Colonic mucosa (tissue), 4 donors: ENCODE results near the gene GAK. TPM values are rescaled to one million over a fixed set of nuclear protein-coding genes. Genes with fewer than 3 reads are reported as not detected.
A peak's percentile ranks its signal among the peaks of the same experiment; 100 is the strongest.
"Not testable (repeated sequence)": the region's sequence is repeated elsewhere in the genome, so short reads cannot be mapped to it uniquely, and the experiment has no call there.

Experiments used
- DNase-seq: peaks from one replicate; pipeline ENCODE4 v3.0.0-alpha.2; 2020
- H3K27ac ChIP-seq: fragments of 200-600 bp; one replicate; pipeline ENCODE4 v1.8.0; 2021
- H3K27me3 ChIP-seq: fragments of 200-600 bp; one replicate; pipeline ENCODE4 v1.8.0; 2021
- H3K36me3 ChIP-seq: fragments of 200-600 bp; one replicate; pipeline ENCODE4 v1.8.0; 2021
- H3K4me1 ChIP-seq: fragments of 200-600 bp; one replicate; pipeline ENCODE4 v1.8.0; 2021; ENCODE audit warnings: mild to moderate bottlenecking
- H3K4me3 ChIP-seq: fragments of 200-600 bp; one replicate; pipeline ENCODE4 v1.8.0; 2021
- H3K9ac ChIP-seq, 2 donors: one replicate each; pipeline ENCODE4 v1.7.0; 2013; ENCODE audit warnings: control low read depth in 2 of 2, low read depth in 2 of 2, low read length in 2 of 2
- H3K9me3 ChIP-seq: fragments of 200-600 bp; one replicate; pipeline ENCODE4 v1.8.0; 2021
- intact Hi-C: fragments of 100-400 bp; cut with DNase I; formaldehyde crosslinking; loops from one replicate; pipeline ENCODE4 v1.14.1; 2022
- total RNA-seq, 2 donors: library from RNA; stranded (reverse); fragmentation: NEBNext Ultra II Directional in 1 of 2; extraction: Animal tissue kit (Norgen Biotek cat#: 25700) in 1 of 2; gene quantifications; one replicate each; pipeline ENCODE4 v1.2.1, GENCODE V29; 2021
- TF ChIP-seq, protein P1 (sequence below): fragments of 200-600 bp; IDR thresholded peaks from one replicate; pipeline ENCODE4 v1.8.0; 2022; ENCODE audit warnings: antibody characterized with exemption, mild to moderate bottlenecking
- donor health status: healthy.
- donor health status: DM: no; HTN: no; CAD: no.
- donor health status: DM: no; HTN: no; CAD: no.

GAK gene
- total RNA-seq, 2 donors from 2014 or later: 198 to 266 TPM

GRCh38 chr4:808860-809570 lies 123.1 kb downstream of the GAK start:
- Histone ChIP-seq H3K4me1 (no peaks in the 10 kb centered on the region), H3K27me3 (no peaks in the 10 kb centered on the region), H3K27ac (no peak overlapping the region), H3K4me3 (no peak overlapping the region), H3K9ac (no peak overlapping the region), H3K36me3 (no peaks in the 10 kb centered on the region), H3K9me3 (no peaks in the 10 kb centered on the region)
- TF ChIP-seq, protein P1, sequence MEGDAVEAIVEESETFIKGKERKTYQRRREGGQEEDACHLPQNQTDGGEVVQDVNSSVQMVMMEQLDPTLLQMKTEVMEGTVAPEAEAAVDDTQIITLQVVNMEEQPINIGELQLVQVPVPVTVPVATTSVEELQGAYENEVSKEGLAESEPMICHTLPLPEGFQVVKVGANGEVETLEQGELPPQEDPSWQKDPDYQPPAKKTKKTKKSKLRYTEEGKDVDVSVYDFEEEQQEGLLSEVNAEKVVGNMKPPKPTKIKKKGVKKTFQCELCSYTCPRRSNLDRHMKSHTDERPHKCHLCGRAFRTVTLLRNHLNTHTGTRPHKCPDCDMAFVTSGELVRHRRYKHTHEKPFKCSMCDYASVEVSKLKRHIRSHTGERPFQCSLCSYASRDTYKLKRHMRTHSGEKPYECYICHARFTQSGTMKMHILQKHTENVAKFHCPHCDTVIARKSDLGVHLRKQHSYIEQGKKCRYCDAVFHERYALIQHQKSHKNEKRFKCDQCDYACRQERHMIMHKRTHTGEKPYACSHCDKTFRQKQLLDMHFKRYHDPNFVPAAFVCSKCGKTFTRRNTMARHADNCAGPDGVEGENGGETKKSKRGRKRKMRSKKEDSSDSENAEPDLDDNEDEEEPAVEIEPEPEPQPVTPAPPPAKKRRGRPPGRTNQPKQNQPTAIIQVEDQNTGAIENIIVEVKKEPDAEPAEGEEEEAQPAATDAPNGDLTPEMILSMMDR: no peak
- intact Hi-C loops: no loop called here
- no peak for DNase-seq

GRCh38 chr4:807792-808191 lies 124.3 kb downstream of the GAK start:
- Histone ChIP-seq H3K4me1 (no peaks in the 10 kb centered on the region), H3K4me3 (no peak overlapping the region), H3K36me3 (no peaks in the 10 kb centered on the region), H3K27me3 (no peaks in the 10 kb centered on the region), H3K27ac (no peak overlapping the region), H3K9me3 (no peaks in the 10 kb centered on the region), H3K9ac (no peak overlapping the region)
- peak; percentile 73 for DNase-seq
- intact Hi-C loops: no loop called here
- TF ChIP-seq, protein P1: no peak

GRCh38 chr4:806979-807378 lies 125.1 kb downstream of the GAK start:
- H3K4me3 ChIP-seq, H3K27me3 ChIP-seq, H3K36me3 ChIP-seq, H3K4me1 ChIP-seq, DNase-seq, H3K27ac ChIP-seq, H3K9ac ChIP-seq, H3K9me3 ChIP-seq, intact Hi-C loops: not testable (repeated sequence)

DNA sequence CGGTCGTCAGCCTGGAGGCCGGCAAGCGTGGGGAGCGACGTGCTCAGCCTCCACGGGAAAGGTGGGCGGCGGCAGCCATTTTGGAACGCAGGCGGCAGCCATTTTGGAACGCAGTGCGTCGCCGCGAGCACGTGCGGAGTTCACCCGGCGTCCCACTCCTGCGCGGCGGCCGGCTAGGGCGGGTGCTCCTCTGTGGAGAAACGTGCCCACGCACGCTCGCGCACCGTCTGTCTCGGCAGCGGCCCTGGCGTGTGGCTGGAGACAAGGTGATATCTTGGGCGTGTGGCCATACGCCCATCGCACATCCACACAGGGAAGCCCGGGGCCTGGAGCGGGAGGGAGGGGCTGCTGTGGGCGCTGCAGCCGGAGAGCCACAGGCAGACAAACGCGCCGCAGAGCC lies 127.3 kb downstream of the GAK start:
- Histone ChIP-seq H3K36me3 (no peaks in the 10 kb centered on the region), H3K9ac (no peak overlapping the region), H3K4me3 (no peak overlapping the region), H3K27ac (no peak overlapping the region), H3K27me3 (no peaks in the 10 kb centered on the region), H3K9me3 (no peaks in the 10 kb centered on the region), H3K4me1 (no peaks in the 10 kb centered on the region)
- TF ChIP-seq, protein P1: no peak
- intact Hi-C loops: no loop called here
- DNase-seq: no peak

DNA sequence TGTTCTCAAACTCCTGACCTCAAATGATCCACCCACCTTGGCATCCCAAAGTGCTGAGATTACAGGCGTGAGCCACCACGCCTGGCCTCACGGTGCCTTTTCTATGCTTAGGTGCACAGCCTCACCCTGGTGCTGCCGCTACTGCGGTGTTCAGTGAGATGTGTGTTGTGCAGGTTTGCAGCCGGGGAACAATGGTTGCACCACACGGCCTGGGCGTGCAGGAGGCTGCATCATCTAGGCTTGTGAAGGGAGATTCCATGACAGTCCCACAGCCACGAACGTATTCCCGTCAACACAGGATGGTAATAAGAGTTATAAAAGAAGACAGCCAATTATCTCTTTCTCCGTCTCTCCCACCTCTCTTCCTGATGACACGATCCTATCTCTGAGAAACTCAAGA lies 128.2 kb downstream of the GAK start:
- DNase-seq: no peak
- Histone ChIP-seq H3K27ac (no peak overlapping the region), H3K9ac (no peak overlapping the region), H3K4me1 (no peaks in the 10 kb centered on the region), H3K36me3 (no peaks in the 10 kb centered on the region), H3K27me3 (no peaks in the 10 kb centered on the region), H3K9me3 (no peaks in the 10 kb centered on the region), H3K4me3 (no peak overlapping the region)
- intact Hi-C loops: no loop called here
- TF ChIP-seq, protein P1: no peak

- intact Hi-C loops: no loop called here
- no peak overlapping the region for H3K4me3 ChIP-seq
- H3K9ac ChIP-seq: no peak overlapping the region
- no peaks in the 10 kb centered on the region for H3K36me3 ChIP-seq
- TF ChIP-seq, protein P1: no peak
- no peaks in the 10 kb centered on the region for H3K27me3 ChIP-seq
- no peaks in the 10 kb centered on the region for H3K4me1 ChIP-seq
- no peak for DNase-seq
- no peaks in the 10 kb centered on the region for H3K9me3 ChIP-seq
- no peak overlapping the region for H3K27ac ChIP-seq
Measured at GRCh38 chr4:801436-802124, 130.5 kb downstream of the GAK start.
